ENCODE data around the gene NAV1.
"Not testable (repeated sequence)": the region's sequence is repeated elsewhere in the genome, so short reads cannot be mapped to it uniquely, and the experiment has no call there.

The NAV1 gene

DNA sequence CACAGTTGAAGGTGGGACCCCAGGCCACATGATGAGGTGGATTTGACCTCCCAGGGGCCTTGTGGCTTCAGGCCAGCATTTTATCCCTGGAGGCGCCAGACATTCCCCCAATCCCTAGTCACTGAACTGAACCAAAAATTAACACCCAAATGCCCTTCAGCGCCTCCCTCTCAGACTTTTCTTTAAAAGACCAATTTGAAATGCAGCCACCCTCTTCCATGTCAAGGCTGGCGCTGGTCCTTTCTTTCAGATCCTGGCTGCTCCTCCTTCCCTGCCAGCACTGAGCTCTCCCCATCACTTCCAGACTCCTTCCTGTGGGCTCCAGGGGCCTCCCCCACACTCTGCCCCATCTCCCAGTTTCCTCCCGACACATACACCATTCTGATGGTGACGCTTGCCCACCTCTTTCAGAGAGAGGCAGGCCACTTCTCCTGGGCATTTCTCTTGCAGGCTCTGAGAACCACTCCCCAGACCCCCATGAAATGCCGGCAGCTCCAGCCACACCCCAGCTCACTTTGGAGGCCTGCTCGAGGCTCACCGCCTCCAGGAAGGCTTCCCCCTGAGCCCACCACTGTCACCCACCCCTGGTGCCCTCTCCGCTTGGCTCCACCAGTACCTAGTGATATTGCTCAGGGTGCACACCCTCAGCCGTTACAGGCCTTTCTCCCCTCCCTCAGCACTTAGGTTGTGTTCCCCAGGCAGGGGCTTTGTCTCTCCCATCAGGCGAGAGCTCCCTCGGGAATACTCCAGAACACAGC lies 27.0 kb downstream of the NAV1 start:
- no peak for DNase-seq

DNA sequence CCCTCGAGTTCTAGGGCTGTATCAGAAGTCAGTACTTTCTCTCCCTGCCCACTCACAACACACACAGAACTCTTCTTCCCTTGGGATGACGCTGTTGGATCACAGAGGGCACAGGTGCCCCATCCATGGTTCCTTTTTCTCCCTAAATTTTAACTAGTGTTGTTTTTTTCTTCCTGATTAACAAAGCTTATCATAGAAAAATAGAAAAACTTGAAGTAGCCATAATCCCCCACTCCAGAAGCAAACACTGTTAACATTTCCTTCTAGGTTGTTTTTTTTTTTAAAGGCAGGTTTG lies 27.5 kb downstream of the NAV1 start:
- no peak for DNase-seq

GRCh38 chr1:201566933-201567801 lies 28.2 kb downstream of the NAV1 start:
- DNase-seq: no peak

DNA sequence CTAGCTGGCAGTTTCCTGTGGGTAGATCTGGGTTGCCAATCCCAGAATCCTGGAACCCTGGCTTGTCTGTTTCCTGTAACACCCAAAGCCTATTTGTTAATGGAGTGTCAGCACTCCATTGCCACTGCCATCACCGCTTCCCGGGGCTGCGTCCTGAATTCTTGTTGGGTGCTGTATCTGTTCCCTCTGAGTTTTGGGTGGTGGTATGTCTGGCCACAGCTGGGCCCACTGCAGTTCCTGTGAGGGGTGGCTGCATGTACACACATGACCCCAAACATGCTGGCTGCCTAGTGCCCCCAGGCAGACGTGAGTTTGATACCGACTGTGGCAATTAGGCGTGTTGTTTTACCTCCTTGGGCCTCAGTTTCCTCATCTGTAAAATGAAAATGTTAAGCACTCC lies 29.3 kb downstream of the NAV1 start:
- no peak for DNase-seq

DNA sequence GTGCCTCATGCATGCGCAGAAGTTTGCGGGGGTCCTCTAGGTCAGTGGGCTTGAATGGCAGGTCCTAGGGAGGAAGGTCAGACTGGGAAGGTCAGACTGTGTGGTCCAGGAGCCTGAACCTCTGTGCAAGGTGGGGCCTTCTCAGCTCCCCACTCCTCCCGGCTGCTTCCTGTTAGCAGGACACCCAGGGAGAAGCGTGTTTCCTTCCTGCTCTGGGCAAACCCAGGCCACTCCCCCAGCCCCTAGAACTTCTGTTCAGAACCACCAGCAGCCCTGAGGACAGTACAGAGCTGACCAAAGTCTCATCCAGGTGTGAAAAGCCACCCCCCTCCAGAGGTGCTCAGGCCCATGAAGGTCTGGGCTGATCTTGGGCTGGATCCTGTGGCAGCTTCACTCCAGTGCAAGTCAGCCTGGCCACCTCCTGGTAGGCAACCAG lies 29.9 kb downstream of the NAV1 start:
- no peak for DNase-seq

- no peak for DNase-seq
Observed at GRCh38 chr1:201570181-201570885, 31.4 kb downstream of the NAV1 start.

DNA sequence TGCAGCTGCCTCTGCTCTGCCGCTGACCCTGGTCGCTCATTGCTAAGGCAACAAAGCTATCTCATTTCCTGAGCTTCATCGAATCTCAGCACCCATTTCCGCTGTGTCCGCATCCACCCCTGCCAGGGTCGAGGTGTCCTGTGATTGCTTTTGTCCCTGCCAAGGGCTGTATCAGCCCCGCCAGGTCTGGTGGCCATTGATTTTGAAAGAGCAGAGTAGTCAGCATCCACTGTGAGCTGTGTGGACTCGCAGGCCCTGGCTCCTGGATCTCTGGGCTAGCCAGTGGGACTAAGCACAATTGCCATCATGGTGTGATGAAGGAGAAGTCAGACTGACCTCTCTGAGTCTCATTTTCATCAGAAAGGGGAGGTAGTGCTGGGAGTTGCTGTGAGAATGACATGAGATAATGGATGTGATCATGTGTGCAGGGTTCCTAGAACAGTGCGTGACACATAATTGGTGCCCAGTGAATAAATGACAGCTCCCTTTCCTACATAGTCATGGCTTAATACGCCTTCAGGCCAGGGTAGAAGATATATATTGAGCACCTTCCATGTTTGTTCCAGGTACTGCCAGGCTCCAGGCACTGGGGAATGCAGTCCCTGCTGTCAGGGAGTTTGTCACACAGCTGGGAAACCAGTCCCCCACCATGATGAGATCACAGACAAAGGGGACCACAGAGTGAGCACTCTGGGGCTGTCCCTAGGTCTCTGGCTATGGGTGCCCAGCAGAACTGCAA lies 32.1 kb downstream of the NAV1 start:
- no peak for DNase-seq

- no peak for DNase-seq
Observed at GRCh38 chr1:201573030-201573429, 34.1 kb downstream of the NAV1 start.

GRCh38 chr1:201573923-201574322 lies 35.0 kb downstream of the NAV1 start:
- DNase-seq: no peak

DNA sequence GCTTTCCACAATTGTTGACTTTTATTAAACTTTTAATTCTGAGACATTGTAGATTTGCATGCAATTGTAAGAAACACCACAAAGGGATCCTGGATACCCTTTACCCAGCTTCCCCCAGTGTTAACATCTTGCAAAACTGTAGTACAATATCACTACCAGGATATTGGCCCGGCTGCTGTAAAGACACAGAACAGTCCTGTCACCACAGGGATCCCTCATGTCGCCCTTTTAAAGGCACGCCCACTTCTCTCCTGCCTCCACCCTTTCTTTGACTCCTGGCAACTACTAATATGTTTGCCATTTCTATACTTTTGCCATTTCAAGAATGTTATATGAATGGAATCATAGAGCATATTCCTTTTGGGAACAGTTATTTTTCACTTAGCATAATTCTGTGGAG lies 37.0 kb downstream of the NAV1 start:
- DNase-seq: no peak

DNA sequence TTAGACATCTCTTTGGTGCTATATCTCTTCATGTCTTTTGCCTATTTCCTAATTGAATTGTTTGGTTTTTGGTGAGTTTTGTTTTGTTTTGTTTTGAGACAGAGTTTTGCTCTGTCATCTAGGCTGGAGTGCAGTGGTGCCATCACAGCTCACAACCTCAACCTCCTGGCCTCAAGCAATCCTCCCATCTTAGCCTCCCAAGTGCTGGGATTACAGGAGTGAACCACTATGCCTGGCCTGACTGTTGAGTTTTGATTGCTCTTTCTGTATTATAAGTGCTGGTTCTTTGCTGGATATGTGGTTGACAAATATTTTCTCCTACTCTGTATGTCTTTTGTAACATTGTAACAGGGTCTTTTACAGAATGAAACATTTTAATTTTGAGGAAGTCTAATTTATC lies 38.0 kb downstream of the NAV1 start:
- no peak for DNase-seq

GRCh38 chr1:201578008-201578888 lies 39.3 kb downstream of the NAV1 start:
- no peak for DNase-seq

DNA sequence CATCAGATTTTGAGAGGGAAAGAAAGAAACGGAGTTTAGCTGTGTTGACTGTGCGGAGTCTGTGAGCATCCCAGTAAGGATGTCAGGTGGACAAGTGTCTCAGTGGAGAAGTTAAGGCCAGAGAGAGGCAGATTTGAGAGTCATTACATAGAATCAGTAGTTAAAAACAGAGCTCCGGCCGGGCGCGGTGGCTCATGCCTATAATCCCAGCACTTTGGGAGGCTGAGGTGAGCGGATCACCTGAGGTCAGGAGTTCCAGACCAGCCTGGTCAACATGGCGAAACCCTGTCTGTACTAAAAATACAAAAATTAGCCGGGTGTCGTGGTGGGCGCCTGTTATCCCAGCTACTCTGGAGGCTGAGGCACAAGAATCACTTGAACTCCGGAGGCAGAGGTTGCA lies 42.4 kb downstream of the NAV1 start:
- DNase-seq: not testable (repeated sequence)

DNA sequence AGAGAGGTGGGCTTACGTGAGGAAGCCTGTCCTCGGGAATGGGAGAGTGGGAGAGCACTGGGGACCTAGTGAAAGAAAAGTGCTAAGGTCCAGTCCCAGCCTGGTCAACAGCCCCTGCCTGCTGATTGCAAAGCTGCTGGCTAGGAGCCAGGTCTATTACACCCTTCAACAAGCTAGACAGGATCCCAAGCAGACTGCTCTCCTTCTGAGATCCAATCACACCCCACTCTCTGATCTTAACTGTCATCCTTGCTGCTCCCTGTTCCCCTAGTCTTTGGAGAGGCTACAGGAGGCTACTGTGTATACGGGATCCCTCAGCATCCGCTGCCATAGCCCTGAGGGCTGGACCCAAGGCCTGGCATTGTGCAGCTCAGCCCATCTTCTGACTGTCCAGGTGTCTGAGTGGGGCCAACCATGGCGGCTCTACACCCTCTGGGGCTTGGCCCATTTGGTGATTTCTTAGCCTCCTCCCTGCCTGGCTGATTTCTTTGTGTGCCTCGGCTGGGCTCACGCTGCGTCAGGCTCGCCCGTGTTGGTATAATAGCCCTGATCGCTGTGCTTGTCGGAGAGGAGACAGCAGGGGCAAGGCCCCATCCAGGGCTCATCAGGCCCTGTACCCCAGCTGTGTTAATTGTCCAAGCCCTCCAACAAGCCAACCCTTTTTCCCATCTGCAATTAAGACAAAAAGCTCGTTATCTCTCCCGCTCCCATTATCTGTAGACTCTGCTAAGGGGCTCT lies 43.9 kb downstream of the NAV1 start:
- no peak for DNase-seq

DNA sequence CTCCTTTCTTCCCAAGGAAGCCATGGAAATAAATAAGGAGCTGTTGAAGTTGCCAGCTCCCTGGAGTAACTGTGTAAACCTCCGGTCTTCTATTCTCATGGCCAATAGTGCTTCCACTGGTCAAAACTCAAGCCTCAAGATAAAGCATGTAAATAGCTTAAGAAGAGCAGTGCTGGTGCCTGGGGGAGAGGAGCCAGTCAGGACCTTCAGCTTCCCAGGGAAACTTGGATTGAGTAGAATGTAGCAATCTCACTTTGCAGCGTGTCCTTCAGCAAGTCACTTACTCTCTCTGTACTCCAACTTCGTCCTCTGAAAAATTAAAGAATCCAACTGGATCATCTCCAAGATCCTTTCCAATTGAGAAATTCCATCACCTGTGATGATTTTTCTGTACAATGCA lies 44.7 kb downstream of the NAV1 start:
- DNase-seq: no peak

DNA sequence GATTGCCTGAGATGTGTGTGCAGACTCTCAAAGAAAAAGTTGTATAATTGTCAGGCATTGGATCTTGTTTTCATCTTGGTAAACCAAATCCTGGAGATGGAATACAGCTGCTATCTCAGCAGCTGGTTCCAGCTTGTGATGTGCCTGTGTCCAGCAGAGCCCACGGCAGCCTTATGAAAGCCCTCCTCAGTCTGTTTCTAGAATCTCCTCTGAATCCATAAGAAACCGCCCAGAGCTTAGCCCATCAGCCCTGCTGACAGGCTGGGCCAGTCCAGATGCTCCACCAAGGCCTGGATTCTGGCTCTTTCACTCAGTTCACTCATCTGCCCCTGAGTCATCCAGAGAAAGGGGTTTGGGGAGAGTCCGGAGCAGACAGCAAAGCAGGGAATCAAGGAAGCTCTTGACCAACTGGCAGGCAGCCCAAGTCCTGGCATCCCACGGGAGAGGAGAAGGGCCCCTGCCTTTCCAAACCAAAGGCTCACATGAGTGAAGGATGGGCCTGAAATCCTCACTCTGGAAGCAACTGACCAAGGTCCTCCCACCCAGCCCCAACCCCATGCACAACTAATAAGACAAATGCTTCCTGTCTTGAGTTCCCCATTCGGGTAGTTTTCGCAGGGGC lies 45.7 kb downstream of the NAV1 start:
- DNase-seq: no peak

- DNase-seq: no peak
Observed at GRCh38 chr1:201585093-201585483, 46.2 kb downstream of the NAV1 start.

DNA sequence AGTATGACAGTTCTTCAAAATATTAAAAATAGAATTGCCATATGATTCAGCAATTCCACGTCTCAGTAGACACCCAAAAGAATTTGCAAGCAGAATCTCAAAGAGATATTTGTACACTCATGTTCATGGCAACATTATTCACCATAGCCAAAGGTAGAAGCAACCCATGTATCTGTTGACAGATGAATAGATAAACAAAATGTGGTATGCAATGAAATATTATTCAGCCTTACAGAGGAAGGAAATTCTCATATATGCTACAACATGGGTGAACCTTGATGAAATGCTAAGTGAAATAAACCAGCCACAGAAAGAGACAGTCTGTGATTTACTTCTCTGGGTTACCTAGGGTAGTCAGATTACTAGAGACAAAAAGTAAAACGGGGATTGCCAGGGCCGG lies 47.0 kb downstream of the NAV1 start:
- no peak for DNase-seq

DNA sequence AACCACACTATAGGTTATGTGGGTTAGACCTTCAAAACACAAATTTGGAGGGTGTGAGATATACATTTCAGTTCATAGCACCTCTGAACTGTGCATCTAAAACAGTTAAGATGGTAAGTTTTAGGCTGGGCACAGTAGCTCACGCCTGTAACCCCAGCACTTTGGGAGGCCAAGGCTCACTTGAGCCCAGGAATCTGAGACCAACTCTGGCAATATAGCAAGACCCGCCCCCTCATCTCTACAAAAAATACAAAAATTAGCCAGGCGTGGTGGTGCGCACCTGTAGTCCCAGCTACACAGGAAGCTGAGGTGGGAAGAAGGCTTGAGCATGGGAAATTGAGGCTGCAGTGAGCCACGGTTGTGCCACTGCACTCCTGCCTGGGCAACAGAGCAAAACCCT lies 47.9 kb downstream of the NAV1 start:
- DNase-seq: no peak

DNA sequence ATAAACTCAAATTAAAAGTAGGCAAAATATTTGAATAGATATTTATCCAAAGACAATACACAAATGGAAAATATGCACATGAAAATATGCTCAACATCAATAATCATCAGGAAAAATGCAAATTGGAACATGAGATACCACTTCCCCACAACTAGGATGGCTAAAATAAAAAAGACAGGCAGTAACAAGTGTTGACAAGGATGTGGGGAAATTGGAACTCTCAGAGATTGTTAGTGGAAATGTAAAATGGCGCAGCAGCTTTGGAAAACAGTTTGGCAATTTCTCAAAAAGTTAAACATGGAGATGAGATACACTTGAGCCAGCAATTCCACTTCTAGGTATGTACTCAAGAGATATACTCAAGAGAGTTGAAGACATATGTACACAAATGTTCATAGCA lies 48.8 kb downstream of the NAV1 start:
- DNase-seq: no peak
